Measurements from ENCODE around the gene WDFY4. TPM values are rescaled to one million over a fixed set of nuclear protein-coding genes. Genes with fewer than 3 reads are reported as not detected.

Gene WDFY4
- total RNA-seq, 2 experiments from 2014 or later: 0.08 TPM; not detected in 1

GRCh38 chr10:48658975-48659269 is 25.8 kb upstream of the WDFY4 start:
- no peaks in the 10 kb centered on the region for H3K9me3 Mint-ChIP-seq
- H3K27me3 Mint-ChIP-seq: peaks cover 17% of the 10 kb centered on the region
- no peaks in the 10 kb centered on the region for H3K36me3 Mint-ChIP-seq (ENCODE audit: low read depth)
- H3K4me1 Mint-ChIP-seq: peaks cover 8% of the 10 kb centered on the region
- DNase-seq: no peak
- ChIA-PET CTCF (interaction anchor here (0.8 to 4.6 kb wide), 22 partner anchors 10 to 860 kb away, joined by 3 to 125 read pairs (median 5); partner anchors contain the start of gene ARHGAP22), POLR2A (interaction anchor here (1.0 kb wide), 1 partner anchor 748 kb away, joined by 3 read pairs; no protein-coding TSS in a partner anchor)
- no peak overlapping the region for H3K27ac Mint-ChIP-seq
- no peak overlapping the region for H3K4me3 Mint-ChIP-seq

- no peaks in the 10 kb centered on the region for H3K36me3 Mint-ChIP-seq (ENCODE audit: low read depth)
- ChIA-PET CTCF (interaction anchor here (2.5 kb wide), 1 partner anchor 852 kb away, joined by 24 read pairs; no protein-coding TSS in a partner anchor), POLR2A (no interaction called here)
- H3K27ac Mint-ChIP-seq: no peak overlapping the region
- H3K9me3 Mint-ChIP-seq: no peaks in the 10 kb centered on the region
- no peak overlapping the region for H3K4me3 Mint-ChIP-seq
- H3K27me3 Mint-ChIP-seq: peaks cover 11% of the 10 kb centered on the region
- peaks cover 8% of the 10 kb centered on the region for H3K4me1 Mint-ChIP-seq
- DNase-seq: no peak
Observed at GRCh38 chr10:48659790-48660189, 24.9 kb upstream of the WDFY4 start.

GRCh38 chr10:48661441-48661840 is 23.2 kb upstream of the WDFY4 start:
- Mint-ChIP-seq H3K27me3 (peaks cover 10% of the 10 kb centered on the region), H3K27ac (no peak overlapping the region), H3K4me1 (peaks cover 4% of the 10 kb centered on the region), H3K4me3 (no peak overlapping the region), H3K36me3 (ENCODE audit: low read depth) (no peaks in the 10 kb centered on the region), H3K9me3 (no peaks in the 10 kb centered on the region)
- no peak for DNase-seq
- CTCF ChIA-PET: no interaction called here
- POLR2A ChIA-PET: no interaction called here

GRCh38 chr10:48667960-48668590 is 16.6 kb upstream of the WDFY4 start:
- Mint-ChIP-seq H3K36me3 (ENCODE audit: low read depth) (no peaks in the 10 kb centered on the region), H3K4me1 (no peaks in the 10 kb centered on the region), H3K27me3 (peaks cover 6% of the 10 kb centered on the region), H3K4me3 (no peak overlapping the region), H3K27ac (no peak overlapping the region), H3K9me3 (no peaks in the 10 kb centered on the region)
- ChIA-PET POLR2A (no interaction called here), CTCF (no interaction called here)
- DNase-seq: no peak

GRCh38 chr10:48670978-48671913 is 13.4 kb upstream of the WDFY4 start:
- H3K27ac Mint-ChIP-seq: no peak overlapping the region
- DNase-seq: no peak
- no peaks in the 10 kb centered on the region for H3K9me3 Mint-ChIP-seq
- H3K4me1 Mint-ChIP-seq: no peaks in the 10 kb centered on the region
- ChIA-PET POLR2A (no interaction called here), CTCF (no interaction called here)
- H3K36me3 Mint-ChIP-seq (ENCODE audit: low read depth): no peaks in the 10 kb centered on the region
- peaks cover 6% of the 10 kb centered on the region for H3K27me3 Mint-ChIP-seq
- no peak overlapping the region for H3K4me3 Mint-ChIP-seq

GRCh38 chr10:48671914-48672595 is 12.6 kb upstream of the WDFY4 start:
- ChIA-PET CTCF (interaction anchor here (0.9 kb wide), 1 partner anchor 63 kb away, joined by 3 read pairs; no protein-coding TSS in a partner anchor), POLR2A (no interaction called here)

GRCh38 chr10:48672596-48673265 is 11.9 kb upstream of the WDFY4 start:
- no peak overlapping the region for H3K27ac Mint-ChIP-seq
- no peaks in the 10 kb centered on the region for H3K36me3 Mint-ChIP-seq (ENCODE audit: low read depth)
- no peaks in the 10 kb centered on the region for H3K4me1 Mint-ChIP-seq
- no peak overlapping the region for H3K4me3 Mint-ChIP-seq
- ChIA-PET POLR2A (no interaction called here), CTCF (interaction anchor here (0.9 kb wide), 1 partner anchor 62 kb away, joined by 3 read pairs; no protein-coding TSS in a partner anchor)
- DNase-seq: no peak
- no peaks in the 10 kb centered on the region for H3K9me3 Mint-ChIP-seq
- peaks cover 6% of the 10 kb centered on the region for H3K27me3 Mint-ChIP-seq

More at GRCh38 chr10:48671914-48672595, 12.6 kb upstream of the WDFY4 start:
- Mint-ChIP-seq H3K9me3 (no peaks in the 10 kb centered on the region), H3K4me3 (no peak overlapping the region), H3K27me3 (peaks cover 6% of the 10 kb centered on the region), H3K4me1 (no peaks in the 10 kb centered on the region), H3K36me3 (ENCODE audit: low read depth) (no peaks in the 10 kb centered on the region), H3K27ac (no peak overlapping the region)
- DNase-seq: no peak

- POLR2A ChIA-PET: no interaction called here
Observed at GRCh38 chr10:48677625-48678024, 7.0 kb upstream of the WDFY4 start.

GRCh38 chr10:48678041-48678440 is 6.6 kb upstream of the WDFY4 start:
- H3K36me3 Mint-ChIP-seq (ENCODE audit: low read depth): no peaks in the 10 kb centered on the region
- CTCF ChIA-PET: interaction anchor here (1.7 kb wide), 1 partner anchor 22 kb away, joined by 3 read pairs; no protein-coding TSS in a partner anchor

More at GRCh38 chr10:48677625-48678024, 7.0 kb upstream of the WDFY4 start:
- no peak overlapping the region for H3K4me3 Mint-ChIP-seq
- H3K36me3 Mint-ChIP-seq (ENCODE audit: low read depth): no peaks in the 10 kb centered on the region
- no peak for DNase-seq
- no peaks in the 10 kb centered on the region for H3K4me1 Mint-ChIP-seq
- CTCF ChIA-PET: interaction anchor here (1.7 kb wide), 1 partner anchor 21 kb away, joined by 3 read pairs; no protein-coding TSS in a partner anchor
- H3K27me3 Mint-ChIP-seq: peaks cover 2% of the 10 kb centered on the region
- H3K9me3 Mint-ChIP-seq: peaks cover 2% of the 10 kb centered on the region
- H3K27ac Mint-ChIP-seq: no peak overlapping the region

GRCh38 chr10:48681740-48682139 is 2.9 kb upstream of the WDFY4 start:
- CTCF ChIA-PET: no interaction called here
- H3K27ac Mint-ChIP-seq: no peak overlapping the region
- peaks cover 15% of the 10 kb centered on the region for H3K27me3 Mint-ChIP-seq
- POLR2A ChIA-PET: no interaction called here
- H3K9me3 Mint-ChIP-seq: peaks cover 2% of the 10 kb centered on the region
- no peaks in the 10 kb centered on the region for H3K4me1 Mint-ChIP-seq
- DNase-seq: no peak
- H3K4me3 Mint-ChIP-seq: no peak overlapping the region
- H3K36me3 Mint-ChIP-seq (ENCODE audit: low read depth): no peaks in the 10 kb centered on the region

More at GRCh38 chr10:48678041-48678440, 6.6 kb upstream of the WDFY4 start:
- peaks cover 2% of the 10 kb centered on the region for H3K27me3 Mint-ChIP-seq
- peaks cover 2% of the 10 kb centered on the region for H3K9me3 Mint-ChIP-seq
- no peak for DNase-seq
- no peak overlapping the region for H3K4me3 Mint-ChIP-seq
- POLR2A ChIA-PET: no interaction called here
- H3K27ac Mint-ChIP-seq: no peak overlapping the region
- no peaks in the 10 kb centered on the region for H3K4me1 Mint-ChIP-seq

- Mint-ChIP-seq H3K4me1 (no peaks in the 10 kb centered on the region), H3K27me3 (peaks cover 15% of the 10 kb centered on the region)
- CTCF ChIA-PET: no interaction called here
Observed at GRCh38 chr10:48682265-48682664, 2.4 kb upstream of the WDFY4 start.

GRCh38 chr10:48683424-48683823 is 1.2 kb upstream of the WDFY4 start:
- H3K4me3 Mint-ChIP-seq: no peak overlapping the region
- ChIA-PET CTCF (interaction anchor here (0.7 kb wide), 1 partner anchor 136 kb away, joined by 3 read pairs; no protein-coding TSS in a partner anchor), POLR2A (no interaction called here)
- no peak for DNase-seq
- H3K27ac Mint-ChIP-seq: no peak overlapping the region
- H3K27me3 Mint-ChIP-seq: peaks cover 15% of the 10 kb centered on the region
- H3K4me1 Mint-ChIP-seq: no peaks in the 10 kb centered on the region
- no peaks in the 10 kb centered on the region for H3K9me3 Mint-ChIP-seq
- H3K36me3 Mint-ChIP-seq (ENCODE audit: low read depth): no peaks in the 10 kb centered on the region

More at GRCh38 chr10:48682265-48682664, 2.4 kb upstream of the WDFY4 start:
- POLR2A ChIA-PET: no interaction called here
- H3K27ac Mint-ChIP-seq: no peak overlapping the region
- H3K4me3 Mint-ChIP-seq: no peak overlapping the region
- H3K9me3 Mint-ChIP-seq: peaks cover 2% of the 10 kb centered on the region
- DNase-seq: no peak
- H3K36me3 Mint-ChIP-seq (ENCODE audit: low read depth): no peaks in the 10 kb centered on the region

Measured in activated CD4-positive, alpha-beta memory T cell treated with anti-CD3 and anti-CD28 coated beads, Interleukin-2, amount 10 ng/mL, durations not matched to agents 7 days and 5 days (primary cell).